Articular chondrocyte of knee joint (primary cell): ENCODE data around the gene PNKD. TPM values are rescaled to one million over a fixed set of nuclear protein-coding genes. Genes with fewer than 3 reads are reported as not detected.

Experiments
- small RNA-seq: library from RNA; depleted of rRNA; stranded (forward); fragments of <200 nt; gene quantifications from one replicate; pipeline ENCODE3, GENCODE V24; 2012
- total RNA-seq: library from RNA; depleted of rRNA; stranded (reverse); fragments of >200 nt; gene quantifications from 2 replicates; pipeline ENCODE4 v1.2.3, GENCODE V29; 2012

Gene PNKD
- total RNA-seq = 18.7 and 19.5 TPM in 2 replicates

GRCh38 chr2:218269900-218270720 lies at the start of gene PNKD, which contains the start of gene AAMP:
TSS of gene PNKD (plus strand) at chr2:218270519. CDS start at chr2:218270536, 17 bp downstream.
TSS of gene AAMP (minus strand) at chr2:218270137. CDS start at chr2:218270086, 51 bp downstream.

GRCh38 chr2:218260742-218261422 lies 9.4 kb upstream of the PNKD start, which contains the start of gene GPBAR1:
TSS of gene GPBAR1 (plus strand) at chr2:218261015. CDS start at chr2:218262725, 1,710 bp downstream.

GRCh38 chr2:218292048-218293014 lies 22.0 kb downstream of the PNKD start, which contains the start of gene TMBIM1:
TSS of gene TMBIM1 (minus strand) at chr2:218292503. CDS start at chr2:218282141, 10,362 bp downstream.

GRCh38 chr2:218381916-218382366 lies 111.6 kb downstream of the PNKD start, which contains the start of gene SLC11A1:
TSS of gene SLC11A1 (plus strand) at chr2:218382273. CDS start at chr2:218382369, 96 bp downstream.

Small RNA genes within 50 kb of the gene (small RNA-seq; reads per million reads assigned to genes)
- not detected for gene MIR6810

Other genes with a start within 250 kb of the PNKD start
- not detected in 2 replicates for gene RUFY4, start 201.3 kb upstream of the PNKD start, total RNA-seq
- gene CXCR2, start 144.5 kb upstream of the PNKD start, total RNA-seq = not detected in 2 replicates
- not detected in 2 replicates for gene CXCR1, start 103.6 kb upstream of the PNKD start, total RNA-seq
- gene ARPC2, start 53.3 kb upstream of the PNKD start, total RNA-seq = 305 and 318 TPM in 2 replicates
- 0.11 and 0.26 TPM in 2 replicates for gene GPBAR1, start 9.5 kb upstream of the PNKD start, total RNA-seq
- gene AAMP, start 382 bp upstream of the PNKD start, total RNA-seq = 77.2 and 77.5 TPM in 2 replicates
- 230 and 339 TPM in 2 replicates for gene TMBIM1, start 22.0 kb downstream of the PNKD start, total RNA-seq
- 0.26 TPM in 1 of 2 replicates, not detected in the other for gene CATIP, start 86.3 kb downstream of the PNKD start, total RNA-seq
- gene SLC11A1, start 111.8 kb downstream of the PNKD start, total RNA-seq = 0.32 and 1.3 TPM in 2 replicates
- gene CTDSP1, start 129.3 kb downstream of the PNKD start, total RNA-seq = 59.2 and 69.6 TPM in 2 replicates
- gene VIL1, start 148.6 kb downstream of the PNKD start, total RNA-seq = under 0.01 TPM in 2 replicates